ENCODE data around the gene OR2T10. TPM values are rescaled to one million over a fixed set of nuclear protein-coding genes. Genes with fewer than 3 reads are reported as not detected.

Gene OR2T10
- total and polyA plus RNA-seq, 12 donors = not detected

GRCh38 chr1:248599396-248599795 lies 1.9 kb upstream of the OR2T10 start:
- no peak overlapping the region for H3K4me3 ChIP-seq
- WGBS, 4 donors = 68 to 78% (median 71%) methylated on average over 8 of the region's 8 CpGs
- H3K36me3 ChIP-seq (replicated peaks in 1 of 2) = no peaks in the 10 kb centered on the region
- no peaks in the 10 kb centered on the region for H3K27me3 ChIP-seq
- no peaks in the 10 kb centered on the region for H3K9me3 ChIP-seq (replicated peaks in 1 of 3)
- H3K4me1 ChIP-seq (replicated peaks in 1 of 2) = no peaks in the 10 kb centered on the region
- no peak for DNase-seq
- intact Hi-C loops (cut with DNase I) = no loop called here
- no peak for TF ChIP-seq POLR2A (IDR thresholded peaks at IDR 0.05)
- TF ChIP-seq, protein P1, sequence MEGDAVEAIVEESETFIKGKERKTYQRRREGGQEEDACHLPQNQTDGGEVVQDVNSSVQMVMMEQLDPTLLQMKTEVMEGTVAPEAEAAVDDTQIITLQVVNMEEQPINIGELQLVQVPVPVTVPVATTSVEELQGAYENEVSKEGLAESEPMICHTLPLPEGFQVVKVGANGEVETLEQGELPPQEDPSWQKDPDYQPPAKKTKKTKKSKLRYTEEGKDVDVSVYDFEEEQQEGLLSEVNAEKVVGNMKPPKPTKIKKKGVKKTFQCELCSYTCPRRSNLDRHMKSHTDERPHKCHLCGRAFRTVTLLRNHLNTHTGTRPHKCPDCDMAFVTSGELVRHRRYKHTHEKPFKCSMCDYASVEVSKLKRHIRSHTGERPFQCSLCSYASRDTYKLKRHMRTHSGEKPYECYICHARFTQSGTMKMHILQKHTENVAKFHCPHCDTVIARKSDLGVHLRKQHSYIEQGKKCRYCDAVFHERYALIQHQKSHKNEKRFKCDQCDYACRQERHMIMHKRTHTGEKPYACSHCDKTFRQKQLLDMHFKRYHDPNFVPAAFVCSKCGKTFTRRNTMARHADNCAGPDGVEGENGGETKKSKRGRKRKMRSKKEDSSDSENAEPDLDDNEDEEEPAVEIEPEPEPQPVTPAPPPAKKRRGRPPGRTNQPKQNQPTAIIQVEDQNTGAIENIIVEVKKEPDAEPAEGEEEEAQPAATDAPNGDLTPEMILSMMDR (IDR thresholded peaks at IDR 0.05) = no peak
- no peak overlapping the region for H3K27ac ChIP-seq

DNA sequence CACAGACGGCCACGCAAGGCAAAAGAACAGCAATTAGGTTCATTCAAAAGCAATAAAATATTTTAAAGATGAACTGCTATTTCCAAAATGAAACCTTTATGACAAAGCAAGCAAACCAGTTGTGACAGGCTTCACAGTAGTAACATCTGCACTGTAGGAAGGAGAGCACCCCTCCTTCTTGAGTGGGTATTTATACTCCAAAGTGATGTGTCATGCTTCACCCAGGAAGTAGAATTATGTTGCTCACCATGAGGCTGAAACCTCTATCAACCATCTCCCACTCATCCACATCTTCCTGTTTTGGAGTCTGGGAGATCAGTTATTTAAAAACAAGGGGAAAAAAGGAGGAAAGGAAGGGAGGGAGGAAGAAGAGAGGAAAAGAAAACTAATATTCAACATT lies 885 bp downstream of the OR2T10 start:
- intact Hi-C loops (cut with DNase I) = no loop called here
- 61 to 72% (median 67%) methylated on average over 2 of the region's 2 CpGs for WGBS, 4 donors
- no peak for TF ChIP-seq POLR2A (IDR thresholded peaks at IDR 0.05)
- TF ChIP-seq, protein P1 (IDR thresholded peaks at IDR 0.05) = no peak

DNA sequence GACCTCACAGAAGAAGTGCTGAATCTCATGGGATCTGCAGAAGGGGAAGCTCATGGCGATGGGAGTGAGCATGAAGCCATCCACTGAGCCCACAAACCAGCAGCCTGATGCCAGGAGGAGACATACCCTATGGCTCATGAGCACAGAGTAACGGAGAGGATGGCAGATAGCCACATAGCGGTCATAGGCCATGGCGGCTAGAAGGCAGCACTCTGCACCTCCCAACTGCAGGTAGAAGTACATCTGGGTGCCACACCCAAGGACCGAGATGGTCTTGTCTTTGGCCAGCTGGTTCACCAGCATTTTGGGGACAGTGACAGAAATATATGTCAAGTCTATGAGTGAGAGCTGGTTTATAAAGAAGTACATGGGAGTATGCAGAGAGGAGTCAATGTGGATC lies 4.3 kb downstream of the OR2T10 start:
- no peak overlapping the region for H3K4me3 ChIP-seq
- no peaks in the 10 kb centered on the region for H3K4me1 ChIP-seq (replicated peaks in 1 of 2)
- 76 to 91% (median 79%) methylated on average over 5 of the region's 5 CpGs for WGBS, 4 donors
- no peaks in the 10 kb centered on the region for H3K9me3 ChIP-seq (replicated peaks in 1 of 3)
- intact Hi-C loops (cut with DNase I) = no loop called here
- no peaks in the 10 kb centered on the region for H3K27me3 ChIP-seq
- no peaks in the 10 kb centered on the region for H3K36me3 ChIP-seq (replicated peaks in 1 of 2)
- no peak for DNase-seq
- TF ChIP-seq, protein P1 (IDR thresholded peaks at IDR 0.05) = no peak
- no peak for TF ChIP-seq POLR2A (IDR thresholded peaks at IDR 0.05)
- H3K27ac ChIP-seq = no peak overlapping the region

More for the DNA sequence above, 885 bp downstream of the OR2T10 start:
- Histone ChIP-seq H3K27me3 (no peaks in the 10 kb centered on the region), H3K4me3 (no peak overlapping the region), H3K36me3 (replicated peaks in 1 of 2) (no peaks in the 10 kb centered on the region), H3K27ac (no peak overlapping the region), H3K9me3 (replicated peaks in 1 of 3) (no peaks in the 10 kb centered on the region), H3K4me1 (replicated peaks in 1 of 2) (no peaks in the 10 kb centered on the region)
- DNase-seq = no peak

- Histone ChIP-seq H3K36me3 (replicated peaks in 1 of 2) (no peaks in the 10 kb centered on the region), H3K27me3 (no peaks in the 10 kb centered on the region), H3K4me3 (no peak overlapping the region), H3K4me1 (replicated peaks in 1 of 2) (no peaks in the 10 kb centered on the region), H3K27ac (no peak overlapping the region), H3K9me3 (replicated peaks in 1 of 3) (no peaks in the 10 kb centered on the region)
- 58 to 70% (median 59%) methylated on average over 1 of the region's 1 CpG for WGBS, 4 donors
- TF ChIP-seq, protein P1 (IDR thresholded peaks at IDR 0.05) = no peak
- TF ChIP-seq POLR2A (IDR thresholded peaks at IDR 0.05) = no peak
- no peak for DNase-seq
- intact Hi-C loops (cut with DNase I) = no loop called here
Measured at GRCh38 chr1:248592655-248593054, 4.8 kb downstream of the OR2T10 start.

Measured in adrenal gland (tissue), 12 donors.